ENCODE measurements around the gene TRAK1.

The TRAK1 gene

DNA sequence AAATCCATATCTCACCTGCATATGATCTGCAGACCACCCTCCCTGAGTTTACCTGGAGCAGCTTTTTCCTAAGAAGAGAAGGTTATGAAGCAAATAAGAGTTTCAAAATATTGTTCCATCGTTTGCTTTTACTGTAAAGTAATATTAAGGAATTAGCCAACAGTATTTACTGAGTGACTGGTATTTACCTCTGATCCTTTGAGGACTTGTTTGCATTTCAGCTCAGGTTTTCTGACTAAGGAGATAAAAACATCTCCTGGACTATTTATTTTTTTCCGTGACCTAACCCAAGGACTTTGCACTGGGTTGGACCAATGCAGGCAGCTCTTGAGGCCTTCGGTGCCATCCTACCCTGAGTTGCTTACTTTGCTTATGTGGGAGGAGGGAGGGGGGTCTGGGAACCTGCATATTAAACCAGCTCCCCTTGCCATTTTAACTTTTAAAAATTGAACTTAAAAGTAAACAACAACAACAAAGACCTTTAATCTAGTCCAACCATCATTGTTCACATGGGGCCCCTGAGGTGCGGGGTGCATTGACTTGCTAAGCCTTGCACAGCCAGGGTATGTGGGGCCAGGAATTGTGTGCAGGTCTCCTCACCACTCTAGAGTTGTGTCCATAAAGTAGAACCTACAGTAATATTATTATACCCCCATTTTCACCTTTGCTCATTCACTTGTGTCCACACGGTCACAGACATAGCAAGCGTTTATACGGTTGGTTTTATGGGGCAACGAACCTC is 39.3 kb downstream of the TRAK1 start:
- Histone ChIP-seq H3K27me3 (ENCODE audit: insufficient read depth, low read depth, severe bottlenecking) (no peaks in the 10 kb centered on the region), H3K36me3 (peaks cover 14% of the 10 kb centered on the region), H3K9me3 (ENCODE audit: severe bottlenecking) (no peaks in the 10 kb centered on the region), H3K4me3 (ENCODE audit: low read depth, low read length) (no peak overlapping the region), H3K27ac (no peak overlapping the region)
- TF ChIP-seq CTCF (IDR thresholded peaks at IDR 0.05; ENCODE audit: low read depth, low read length): no peak
- DNase-seq: no peak

DNA sequence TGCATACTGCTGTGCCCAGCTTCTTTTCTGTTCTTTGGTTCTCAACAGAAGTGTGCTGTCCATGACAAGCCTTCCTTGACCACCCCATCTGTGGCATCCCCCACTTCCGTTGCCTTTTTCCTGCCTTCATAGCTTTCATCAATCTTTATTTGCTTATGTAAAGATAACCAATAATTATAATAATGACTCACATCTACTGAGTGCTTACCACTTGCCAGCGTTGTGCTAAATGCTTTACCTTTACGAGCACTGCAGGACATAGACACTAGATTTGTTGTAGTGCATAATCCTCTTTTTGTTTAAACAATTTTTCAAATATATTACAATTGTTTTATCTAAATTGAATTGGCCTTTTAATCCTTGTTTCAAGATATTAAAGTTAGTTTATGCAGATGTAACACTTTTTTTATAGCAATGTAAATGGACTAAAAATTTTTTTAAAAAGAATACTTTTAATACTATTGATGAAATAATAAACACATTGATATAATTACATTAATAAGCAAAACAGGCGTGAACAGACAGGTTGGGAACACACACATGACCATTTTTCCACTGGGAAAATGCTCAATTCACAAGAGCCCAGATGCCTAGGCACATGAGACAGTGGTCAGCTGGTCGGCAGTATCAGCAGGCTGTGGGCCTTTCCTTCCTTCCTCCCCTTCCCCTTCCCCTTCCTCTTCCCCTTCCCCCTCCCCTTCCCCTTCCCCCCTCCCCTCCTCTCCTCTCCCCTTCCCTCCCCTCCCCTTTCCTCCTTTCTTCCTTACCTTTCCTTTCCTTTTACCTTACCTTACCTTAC is 42.5 kb downstream of the TRAK1 start:
- H3K27me3 ChIP-seq (ENCODE audit: insufficient read depth, low read depth, severe bottlenecking): no peaks in the 10 kb centered on the region
- no peaks in the 10 kb centered on the region for H3K9me3 ChIP-seq (ENCODE audit: severe bottlenecking)
- no peak for TF ChIP-seq CTCF (IDR thresholded peaks at IDR 0.05; ENCODE audit: low read depth, low read length)
- DNase-seq: no peak
- H3K27ac ChIP-seq: no peak overlapping the region
- no peaks in the 10 kb centered on the region for H3K36me3 ChIP-seq
- no peak overlapping the region for H3K4me3 ChIP-seq (ENCODE audit: low read depth, low read length)

- no peaks in the 10 kb centered on the region for H3K27me3 ChIP-seq (ENCODE audit: insufficient read depth, low read depth, severe bottlenecking)
- H3K27ac ChIP-seq: no peak overlapping the region
- H3K4me3 ChIP-seq (ENCODE audit: low read depth, low read length): no peak overlapping the region
- H3K36me3 ChIP-seq: no peaks in the 10 kb centered on the region
- no peaks in the 10 kb centered on the region for H3K9me3 ChIP-seq (ENCODE audit: severe bottlenecking)
- TF ChIP-seq CTCF (IDR thresholded peaks at IDR 0.05; ENCODE audit: low read depth, low read length): no peak
- no peak for DNase-seq
Observed at GRCh38 chr3:42134867-42135464, 43.8 kb downstream of the TRAK1 start.

DNA sequence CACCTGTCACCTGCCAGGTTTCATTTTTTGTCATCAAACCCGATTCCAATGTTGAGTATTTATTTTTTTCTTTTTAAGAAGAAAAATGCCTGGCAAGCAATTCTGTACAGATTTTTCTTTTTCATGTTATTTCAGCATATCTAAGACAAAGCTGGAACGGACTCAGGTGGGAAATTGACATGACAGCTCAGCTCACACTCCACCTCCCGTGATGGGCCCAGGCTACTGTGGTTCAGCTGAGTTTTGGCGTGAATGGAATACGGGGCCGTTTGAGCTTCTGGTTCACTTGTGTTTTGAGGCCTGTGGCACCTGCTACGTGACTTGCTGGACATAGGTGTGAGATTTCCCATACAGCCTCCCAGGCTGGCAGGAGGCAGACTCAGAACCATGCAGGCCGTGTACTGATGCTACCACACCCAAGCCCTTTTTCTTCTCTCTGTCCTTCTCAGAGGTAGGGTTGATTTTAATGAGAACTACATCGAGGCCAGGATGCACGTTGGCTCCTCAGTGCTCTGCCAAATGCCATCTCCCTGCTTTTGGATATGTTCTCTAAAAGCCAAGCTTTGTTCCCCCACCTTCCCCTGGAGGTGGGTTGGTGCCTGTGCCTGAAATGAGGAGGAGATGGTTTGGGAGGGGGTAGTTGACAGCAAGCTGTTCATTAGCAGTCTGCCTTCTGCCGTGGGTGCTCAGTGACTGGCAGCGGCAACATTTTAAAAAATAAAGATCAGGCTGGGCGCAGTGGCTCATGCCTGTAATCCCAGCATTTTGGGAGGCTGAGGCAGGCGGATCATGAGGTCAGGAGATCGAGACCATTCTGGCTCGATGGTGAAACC is 48.7 kb downstream of the TRAK1 start:
- Histone ChIP-seq H3K9me3 (ENCODE audit: severe bottlenecking) (no peaks in the 10 kb centered on the region), H3K4me3 (ENCODE audit: low read depth, low read length) (no peak overlapping the region), H3K27me3 (ENCODE audit: insufficient read depth, low read depth, severe bottlenecking) (no peaks in the 10 kb centered on the region), H3K36me3 (no peaks in the 10 kb centered on the region), H3K27ac (no peak overlapping the region)
- TF ChIP-seq CTCF (IDR thresholded peaks at IDR 0.05; ENCODE audit: low read depth, low read length): no peak
- DNase-seq: no peak

DNA sequence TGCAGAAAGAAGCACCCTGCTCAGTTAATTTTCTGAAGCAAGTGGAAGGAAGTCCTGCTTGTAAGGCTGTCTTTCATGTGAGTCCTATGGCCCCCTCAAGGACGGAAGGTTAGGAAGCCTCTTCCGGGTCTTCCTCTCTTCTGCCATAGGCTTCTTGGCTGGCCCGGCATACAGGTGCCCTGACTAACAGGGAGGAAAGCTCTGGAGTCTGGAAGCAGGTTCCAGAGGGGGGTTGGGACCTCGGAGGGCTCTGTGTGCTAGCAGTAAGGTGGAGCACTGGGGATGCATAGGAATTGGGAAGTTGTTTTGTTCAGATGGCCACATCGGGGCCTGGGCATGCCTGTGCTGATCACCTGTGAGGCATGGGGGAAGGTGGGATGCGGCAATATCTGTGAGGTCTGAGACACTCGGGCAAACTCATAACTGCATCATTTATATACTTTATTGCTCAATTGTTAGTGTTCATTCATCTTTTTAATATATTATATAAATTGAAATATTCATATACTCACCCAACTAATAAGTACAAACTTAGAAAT is 49.6 kb downstream of the TRAK1 start:
- Histone ChIP-seq H3K9me3 (ENCODE audit: severe bottlenecking) (no peaks in the 10 kb centered on the region), H3K4me3 (ENCODE audit: low read depth, low read length) (no peak overlapping the region), H3K36me3 (no peaks in the 10 kb centered on the region), H3K27me3 (ENCODE audit: insufficient read depth, low read depth, severe bottlenecking) (no peaks in the 10 kb centered on the region), H3K27ac (no peak overlapping the region)
- no peak for DNase-seq
- no peak for TF ChIP-seq CTCF (IDR thresholded peaks at IDR 0.05; ENCODE audit: low read depth, low read length)
